ENCODE results near the gene EGFL8. TPM values are rescaled to one million over a fixed set of nuclear protein-coding genes. Genes with fewer than 3 reads are reported as not detected.
A peak's percentile ranks its signal among the peaks of the same experiment; 100 is the strongest.

EGFL8 gene
- total and polyA plus RNA-seq, 9 of the 15 experiments (the other 6 are each of a cell fraction or from before 2014, with no cell fraction given): 2.2 to 47.4 (median 14.2) TPM

DNA sequence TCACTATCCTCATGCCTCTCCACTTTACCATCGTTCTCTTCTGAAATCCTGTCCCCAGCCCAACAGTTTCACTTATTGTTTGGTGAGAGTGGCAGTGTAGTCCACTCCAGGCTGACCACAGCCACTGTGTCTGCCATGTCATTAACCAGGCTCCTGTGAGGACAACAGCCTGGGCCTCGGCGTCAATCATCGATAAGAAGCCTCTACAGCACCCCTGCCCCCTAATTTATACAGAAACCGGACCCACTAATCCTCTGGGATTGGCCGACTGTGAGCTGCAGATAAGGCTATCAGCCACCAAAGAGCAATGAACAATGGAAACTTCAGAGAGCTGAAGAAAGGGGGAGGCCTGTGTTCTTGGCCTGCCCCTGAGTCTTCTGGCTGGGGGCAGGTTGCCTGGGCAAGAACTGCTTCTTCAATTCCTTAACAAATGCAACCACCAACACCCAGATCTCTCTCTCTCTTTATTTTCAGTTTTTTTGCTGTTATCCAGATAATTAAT lies 3.4 kb downstream of the EGFL8 start (continued):
- TF ChIP-seq, protein P1, sequence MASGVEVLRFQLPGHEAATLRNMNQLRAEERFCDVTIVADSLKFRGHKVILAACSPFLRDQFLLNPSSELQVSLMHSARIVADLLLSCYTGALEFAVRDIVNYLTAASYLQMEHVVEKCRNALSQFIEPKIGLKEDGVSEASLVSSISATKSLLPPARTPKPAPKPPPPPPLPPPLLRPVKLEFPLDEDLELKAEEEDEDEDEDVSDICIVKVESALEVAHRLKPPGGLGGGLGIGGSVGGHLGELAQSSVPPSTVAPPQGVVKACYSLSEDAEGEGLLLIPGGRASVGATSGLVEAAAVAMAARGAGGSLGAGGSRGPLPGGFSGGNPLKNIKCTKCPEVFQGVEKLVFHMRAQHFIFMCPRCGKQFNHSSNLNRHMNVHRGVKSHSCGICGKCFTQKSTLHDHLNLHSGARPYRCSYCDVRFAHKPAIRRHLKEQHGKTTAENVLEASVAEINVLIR (CRISPR knock-in tag; IDR thresholded peaks at IDR 0.05): peak; percentile 61
- peak in 1 of 3 experiments; percentile 48 for TF ChIP-seq YY1 (IDR thresholded peaks at IDR 0.05; ENCODE audit: borderline replicate concordance in 1 of 3, control insufficient read depth in 1 of 3, extremely low read depth in 1 of 3, insufficient read depth in 3 of 3, insufficient read length in 1 of 3, insufficient replicate concordance in 2 of 3, low read depth in 1 of 3, low read length in 2 of 3)
- TF ChIP-seq ZNF224 (CRISPR knock-in tag; IDR thresholded peaks at IDR 0.05): no peak
- no peak for TF ChIP-seq MCM2 (IDR thresholded peaks at IDR 0.05; ENCODE audit: low read depth)
- TF ChIP-seq TCF3 (CRISPR knock-in tag; IDR thresholded peaks at IDR 0.05): peak; percentile 98
- TF ChIP-seq, protein P2, sequence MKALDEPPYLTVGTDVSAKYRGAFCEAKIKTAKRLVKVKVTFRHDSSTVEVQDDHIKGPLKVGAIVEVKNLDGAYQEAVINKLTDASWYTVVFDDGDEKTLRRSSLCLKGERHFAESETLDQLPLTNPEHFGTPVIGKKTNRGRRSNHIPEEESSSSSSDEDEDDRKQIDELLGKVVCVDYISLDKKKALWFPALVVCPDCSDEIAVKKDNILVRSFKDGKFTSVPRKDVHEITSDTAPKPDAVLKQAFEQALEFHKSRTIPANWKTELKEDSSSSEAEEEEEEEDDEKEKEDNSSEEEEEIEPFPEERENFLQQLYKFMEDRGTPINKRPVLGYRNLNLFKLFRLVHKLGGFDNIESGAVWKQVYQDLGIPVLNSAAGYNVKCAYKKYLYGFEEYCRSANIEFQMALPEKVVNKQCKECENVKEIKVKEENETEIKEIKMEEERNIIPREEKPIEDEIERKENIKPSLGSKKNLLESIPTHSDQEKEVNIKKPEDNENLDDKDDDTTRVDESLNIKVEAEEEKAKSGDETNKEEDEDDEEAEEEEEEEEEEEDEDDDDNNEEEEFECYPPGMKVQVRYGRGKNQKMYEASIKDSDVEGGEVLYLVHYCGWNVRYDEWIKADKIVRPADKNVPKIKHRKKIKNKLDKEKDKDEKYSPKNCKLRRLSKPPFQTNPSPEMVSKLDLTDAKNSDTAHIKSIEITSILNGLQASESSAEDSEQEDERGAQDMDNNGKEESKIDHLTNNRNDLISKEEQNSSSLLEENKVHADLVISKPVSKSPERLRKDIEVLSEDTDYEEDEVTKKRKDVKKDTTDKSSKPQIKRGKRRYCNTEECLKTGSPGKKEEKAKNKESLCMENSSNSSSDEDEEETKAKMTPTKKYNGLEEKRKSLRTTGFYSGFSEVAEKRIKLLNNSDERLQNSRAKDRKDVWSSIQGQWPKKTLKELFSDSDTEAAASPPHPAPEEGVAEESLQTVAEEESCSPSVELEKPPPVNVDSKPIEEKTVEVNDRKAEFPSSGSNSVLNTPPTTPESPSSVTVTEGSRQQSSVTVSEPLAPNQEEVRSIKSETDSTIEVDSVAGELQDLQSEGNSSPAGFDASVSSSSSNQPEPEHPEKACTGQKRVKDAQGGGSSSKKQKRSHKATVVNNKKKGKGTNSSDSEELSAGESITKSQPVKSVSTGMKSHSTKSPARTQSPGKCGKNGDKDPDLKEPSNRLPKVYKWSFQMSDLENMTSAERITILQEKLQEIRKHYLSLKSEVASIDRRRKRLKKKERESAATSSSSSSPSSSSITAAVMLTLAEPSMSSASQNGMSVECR (CRISPR knock-in tag; IDR thresholded peaks at IDR 0.05): no peak
- TF ChIP-seq, protein P3, sequence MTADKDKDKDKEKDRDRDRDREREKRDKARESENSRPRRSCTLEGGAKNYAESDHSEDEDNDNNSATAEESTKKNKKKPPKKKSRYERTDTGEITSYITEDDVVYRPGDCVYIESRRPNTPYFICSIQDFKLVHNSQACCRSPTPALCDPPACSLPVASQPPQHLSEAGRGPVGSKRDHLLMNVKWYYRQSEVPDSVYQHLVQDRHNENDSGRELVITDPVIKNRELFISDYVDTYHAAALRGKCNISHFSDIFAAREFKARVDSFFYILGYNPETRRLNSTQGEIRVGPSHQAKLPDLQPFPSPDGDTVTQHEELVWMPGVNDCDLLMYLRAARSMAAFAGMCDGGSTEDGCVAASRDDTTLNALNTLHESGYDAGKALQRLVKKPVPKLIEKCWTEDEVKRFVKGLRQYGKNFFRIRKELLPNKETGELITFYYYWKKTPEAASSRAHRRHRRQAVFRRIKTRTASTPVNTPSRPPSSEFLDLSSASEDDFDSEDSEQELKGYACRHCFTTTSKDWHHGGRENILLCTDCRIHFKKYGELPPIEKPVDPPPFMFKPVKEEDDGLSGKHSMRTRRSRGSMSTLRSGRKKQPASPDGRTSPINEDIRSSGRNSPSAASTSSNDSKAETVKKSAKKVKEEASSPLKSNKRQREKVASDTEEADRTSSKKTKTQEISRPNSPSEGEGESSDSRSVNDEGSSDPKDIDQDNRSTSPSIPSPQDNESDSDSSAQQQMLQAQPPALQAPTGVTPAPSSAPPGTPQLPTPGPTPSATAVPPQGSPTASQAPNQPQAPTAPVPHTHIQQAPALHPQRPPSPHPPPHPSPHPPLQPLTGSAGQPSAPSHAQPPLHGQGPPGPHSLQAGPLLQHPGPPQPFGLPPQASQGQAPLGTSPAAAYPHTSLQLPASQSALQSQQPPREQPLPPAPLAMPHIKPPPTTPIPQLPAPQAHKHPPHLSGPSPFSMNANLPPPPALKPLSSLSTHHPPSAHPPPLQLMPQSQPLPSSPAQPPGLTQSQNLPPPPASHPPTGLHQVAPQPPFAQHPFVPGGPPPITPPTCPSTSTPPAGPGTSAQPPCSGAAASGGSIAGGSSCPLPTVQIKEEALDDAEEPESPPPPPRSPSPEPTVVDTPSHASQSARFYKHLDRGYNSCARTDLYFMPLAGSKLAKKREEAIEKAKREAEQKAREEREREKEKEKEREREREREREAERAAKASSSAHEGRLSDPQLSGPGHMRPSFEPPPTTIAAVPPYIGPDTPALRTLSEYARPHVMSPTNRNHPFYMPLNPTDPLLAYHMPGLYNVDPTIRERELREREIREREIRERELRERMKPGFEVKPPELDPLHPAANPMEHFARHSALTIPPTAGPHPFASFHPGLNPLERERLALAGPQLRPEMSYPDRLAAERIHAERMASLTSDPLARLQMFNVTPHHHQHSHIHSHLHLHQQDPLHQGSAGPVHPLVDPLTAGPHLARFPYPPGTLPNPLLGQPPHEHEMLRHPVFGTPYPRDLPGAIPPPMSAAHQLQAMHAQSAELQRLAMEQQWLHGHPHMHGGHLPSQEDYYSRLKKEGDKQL (CRISPR knock-in tag; IDR thresholded peaks at IDR 0.05; ENCODE audit: borderline replicate concordance): no peak
- no peak for TF ChIP-seq TAF9B (IDR thresholded peaks at IDR 0.05; ENCODE audit: partially characterized antibody)
- TF ChIP-seq ZNF282 (CRISPR knock-in tag; IDR thresholded peaks at IDR 0.05): no peak
- TF ChIP-seq PHB2 (IDR thresholded peaks at IDR 0.05; ENCODE audit: low read depth): peak; percentile 79; the same call in 1 of the 2 replicates
- TF ChIP-seq ZNF197 (CRISPR knock-in tag; IDR thresholded peaks at IDR 0.05; ENCODE audit: low read depth): peak; percentile 83; the same call in 1 of the 2 replicates
- TF ChIP-seq, protein P4, sequence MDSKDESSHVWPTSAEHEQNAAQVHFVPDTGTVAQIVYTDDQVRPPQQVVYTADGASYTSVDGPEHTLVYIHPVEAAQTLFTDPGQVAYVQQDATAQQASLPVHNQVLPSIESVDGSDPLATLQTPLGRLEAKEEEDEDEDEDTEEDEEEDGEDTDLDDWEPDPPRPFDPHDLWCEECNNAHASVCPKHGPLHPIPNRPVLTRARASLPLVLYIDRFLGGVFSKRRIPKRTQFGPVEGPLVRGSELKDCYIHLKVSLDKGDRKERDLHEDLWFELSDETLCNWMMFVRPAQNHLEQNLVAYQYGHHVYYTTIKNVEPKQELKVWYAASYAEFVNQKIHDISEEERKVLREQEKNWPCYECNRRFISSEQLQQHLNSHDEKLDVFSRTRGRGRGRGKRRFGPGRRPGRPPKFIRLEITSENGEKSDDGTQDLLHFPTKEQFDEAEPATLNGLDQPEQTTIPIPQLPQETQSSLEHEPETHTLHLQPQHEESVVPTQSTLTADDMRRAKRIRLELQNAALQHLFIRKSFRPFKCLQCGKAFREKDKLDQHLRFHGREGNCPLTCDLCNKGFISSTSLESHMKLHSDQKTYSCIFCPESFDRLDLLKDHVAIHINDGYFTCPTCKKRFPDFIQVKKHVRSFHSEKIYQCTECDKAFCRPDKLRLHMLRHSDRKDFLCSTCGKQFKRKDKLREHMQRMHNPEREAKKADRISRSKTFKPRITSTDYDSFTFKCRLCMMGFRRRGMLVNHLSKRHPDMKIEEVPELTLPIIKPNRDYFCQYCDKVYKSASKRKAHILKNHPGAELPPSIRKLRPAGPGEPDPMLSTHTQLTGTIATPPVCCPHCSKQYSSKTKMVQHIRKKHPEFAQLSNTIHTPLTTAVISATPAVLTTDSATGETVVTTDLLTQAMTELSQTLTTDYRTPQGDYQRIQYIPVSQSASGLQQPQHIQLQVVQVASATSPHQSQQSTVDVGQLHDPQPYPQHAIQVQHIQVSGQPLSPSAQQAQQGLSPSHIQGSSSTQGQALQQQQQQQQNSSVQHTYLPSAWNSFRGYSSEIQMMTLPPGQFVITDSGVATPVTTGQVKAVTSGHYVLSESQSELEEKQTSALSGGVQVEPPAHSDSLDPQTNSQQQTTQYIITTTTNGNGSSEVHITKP (IDR thresholded peaks at IDR 0.05; ENCODE audit: partially characterized antibody): peak; percentile 79

Measured in K562 (cell line).